Measurements from ENCODE around the gene MYO1B.
A peak's percentile ranks its signal among the peaks of the same experiment; 100 is the strongest.

MYO1B gene

DNA sequence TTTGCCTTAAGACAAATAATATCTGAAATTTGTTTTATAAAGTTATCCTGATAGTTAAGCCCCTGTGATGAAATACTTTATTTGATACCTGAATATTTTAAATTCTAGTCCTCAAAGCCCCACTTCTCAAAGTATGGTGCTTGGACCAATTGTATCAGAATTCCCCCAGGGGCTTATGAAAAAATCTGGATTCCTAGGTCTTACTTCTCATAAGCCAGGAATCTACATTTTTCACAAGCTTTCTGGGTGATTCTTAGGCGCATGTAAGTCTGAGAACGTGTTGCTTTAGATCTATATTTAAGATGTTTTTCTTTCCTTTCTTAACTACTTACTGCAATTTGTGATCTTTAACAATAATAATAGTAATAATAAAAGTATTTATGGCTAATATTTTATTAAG lies 53.1 kb downstream of the MYO1B start:
- DNase-seq (ENCODE audit: low read depth in 2 of 2) = no peak

- no peak for DNase-seq (ENCODE audit: low read depth in 2 of 2)
Measured at GRCh38 chr2:191299010-191299409, 53.8 kb downstream of the MYO1B start.

- DNase-seq (ENCODE audit: low read depth in 2 of 2) = no peak
Measured at GRCh38 chr2:191299866-191300265, 54.7 kb downstream of the MYO1B start.

GRCh38 chr2:191301971-191302370 lies 56.8 kb downstream of the MYO1B start:
- DNase-seq (ENCODE audit: low read depth in 2 of 2) = no peak

DNA sequence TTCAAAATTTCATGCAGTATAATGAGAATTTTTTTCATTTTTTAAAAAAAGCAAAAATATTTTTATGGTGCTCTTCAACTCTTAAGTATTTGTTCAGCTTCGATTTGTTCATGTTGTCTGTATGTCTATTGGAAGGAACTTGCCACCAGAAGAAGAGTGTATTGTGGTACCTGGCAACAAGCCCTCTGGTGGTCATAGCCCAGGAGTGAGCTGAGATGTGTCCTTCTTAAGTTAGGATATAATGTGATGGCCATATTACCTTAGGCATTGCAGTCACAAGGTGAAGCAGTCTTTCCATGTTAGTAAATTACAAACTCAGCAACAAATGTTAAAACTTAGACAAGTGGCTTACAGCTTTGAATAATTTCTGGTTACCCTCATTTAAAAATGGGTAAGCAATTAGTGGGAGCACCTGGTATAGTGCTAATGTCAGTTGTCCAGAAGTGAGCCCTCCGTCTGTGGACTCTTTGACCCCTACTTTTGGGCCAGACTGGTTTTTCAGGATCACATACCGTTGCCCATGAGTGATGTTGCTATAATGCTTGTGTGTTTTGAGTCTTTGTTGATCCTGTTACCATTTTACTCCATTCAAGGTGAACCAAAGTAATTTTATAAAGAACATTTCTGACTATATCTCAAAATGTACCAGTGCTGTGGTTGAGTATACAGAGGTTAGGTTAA lies 57.4 kb downstream of the MYO1B start:
- DNase-seq (ENCODE audit: low read depth in 2 of 2) = peak; percentile 3

- no peak for DNase-seq (ENCODE audit: low read depth in 2 of 2)
Measured at GRCh38 chr2:191303140-191304005, 58.2 kb downstream of the MYO1B start.

GRCh38 chr2:191304939-191305875 lies 60.0 kb downstream of the MYO1B start:
- no peak for DNase-seq (ENCODE audit: low read depth in 2 of 2)

GRCh38 chr2:191308026-191308425 lies 62.8 kb downstream of the MYO1B start:
- no peak for DNase-seq (ENCODE audit: low read depth in 2 of 2)

- DNase-seq (ENCODE audit: low read depth in 2 of 2) = no peak
Measured at GRCh38 chr2:191311156-191311555, 66.0 kb downstream of the MYO1B start.

DNA sequence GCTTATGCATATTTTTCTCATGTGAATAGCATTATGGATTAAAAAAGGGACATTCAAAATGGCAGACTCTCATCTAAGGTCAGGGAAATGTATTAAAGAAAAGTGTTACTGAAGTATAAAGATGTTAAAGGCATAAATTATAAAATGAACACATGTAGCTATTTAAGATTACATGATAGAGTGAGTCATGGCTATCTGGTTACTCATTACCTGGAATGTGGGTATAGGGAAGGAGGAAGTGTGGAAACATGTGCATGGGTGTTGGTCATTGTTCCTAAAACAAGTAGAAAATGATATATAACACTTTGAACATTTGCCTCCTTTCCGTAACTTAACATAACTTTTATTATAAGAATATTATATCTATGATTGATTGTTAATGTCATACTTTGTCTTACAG lies 66.4 kb downstream of the MYO1B start:
- no peak for DNase-seq (ENCODE audit: low read depth in 2 of 2)

DNA sequence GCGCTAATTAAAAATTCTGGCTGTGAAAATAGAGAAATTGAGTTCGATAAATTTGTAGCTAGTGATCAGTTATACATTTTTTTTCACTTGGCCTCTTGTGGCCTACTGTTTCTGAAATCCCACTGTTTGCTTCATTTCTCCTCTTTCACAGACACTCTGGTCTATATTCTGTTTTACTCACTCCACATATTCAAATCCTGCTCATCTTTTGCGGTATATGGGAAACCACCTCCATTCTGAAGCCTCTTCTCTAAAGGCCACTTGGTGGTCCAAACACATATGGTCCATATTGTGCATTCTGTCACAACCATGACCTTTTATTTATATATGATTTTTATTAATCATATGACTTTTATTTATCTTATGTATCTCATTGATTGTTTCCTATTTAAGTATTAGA lies 67.0 kb downstream of the MYO1B start:
- DNase-seq (ENCODE audit: low read depth in 2 of 2) = no peak

DNA sequence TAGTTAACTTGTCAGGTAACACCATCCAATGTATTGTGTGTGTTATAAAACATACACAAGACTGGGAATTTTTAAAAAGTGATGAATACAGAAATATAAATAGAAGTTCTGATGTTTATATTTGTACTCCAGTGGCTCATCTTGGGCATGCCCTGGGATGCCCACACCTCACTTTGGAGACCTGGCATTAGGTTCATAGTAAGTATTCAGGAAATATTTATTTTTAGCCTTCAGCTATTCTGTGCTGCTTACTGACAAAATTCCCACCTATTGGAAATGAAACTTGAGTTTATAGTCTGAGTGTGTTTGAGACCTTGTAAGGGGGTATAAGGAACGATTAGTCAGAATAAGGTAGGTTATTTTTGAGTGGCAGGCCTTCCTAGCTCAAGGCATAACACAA lies 67.5 kb downstream of the MYO1B start:
- DNase-seq (ENCODE audit: low read depth in 2 of 2) = no peak

DNA sequence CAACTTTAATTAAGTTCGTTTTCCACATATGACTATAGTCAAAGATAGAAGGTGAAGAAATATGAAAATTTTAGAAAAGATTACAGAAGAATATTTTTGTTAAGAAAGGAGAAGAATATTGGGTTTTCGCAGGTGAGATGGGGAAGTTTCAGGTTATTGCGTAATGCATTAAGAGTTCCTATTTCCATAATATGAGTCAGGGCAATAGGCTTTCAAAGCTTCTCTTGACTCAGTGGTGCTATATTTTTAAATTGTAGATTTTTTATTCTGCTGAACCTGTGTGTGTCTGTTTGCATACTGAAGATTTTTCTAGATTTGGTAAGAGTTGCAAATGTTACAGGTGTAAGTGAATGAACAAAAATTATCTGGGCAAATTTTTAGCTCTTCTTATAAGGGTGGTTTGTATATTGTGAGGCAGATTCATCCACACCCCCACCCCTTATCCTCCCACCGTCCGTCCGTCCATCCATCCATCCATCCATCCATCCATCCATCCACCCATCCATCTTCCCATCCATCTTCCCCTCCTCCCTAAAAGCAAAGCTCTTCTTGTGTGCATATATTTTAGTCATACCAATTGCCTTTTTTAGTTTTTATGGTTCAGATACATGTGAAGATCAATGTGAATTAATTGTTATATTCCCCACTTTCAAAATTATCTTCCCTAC lies 69.6 kb downstream of the MYO1B start:
- DNase-seq (ENCODE audit: low read depth in 2 of 2) = no peak

DNA sequence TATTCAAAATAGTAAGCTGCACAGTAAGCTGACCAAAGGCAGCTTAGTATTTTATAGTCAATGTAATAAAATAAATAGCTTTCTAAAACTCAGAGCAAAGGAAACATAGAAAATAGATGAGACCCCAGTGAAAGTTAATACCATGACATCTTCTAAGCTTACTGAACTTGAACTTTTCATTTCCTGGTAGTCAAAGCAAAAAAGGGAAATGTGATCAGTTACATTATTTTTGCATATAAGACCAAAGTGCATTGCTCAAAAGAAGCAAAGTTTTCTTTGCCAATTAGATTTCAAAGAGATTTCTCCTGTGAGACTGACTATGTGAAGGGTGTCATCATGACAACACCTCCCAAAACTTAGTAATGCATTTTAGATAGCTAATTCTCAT lies 70.2 kb downstream of the MYO1B start:
- no peak for DNase-seq (ENCODE audit: low read depth in 2 of 2)

- DNase-seq (ENCODE audit: low read depth in 2 of 2) = no peak
Measured at GRCh38 chr2:191316246-191316994, 71.2 kb downstream of the MYO1B start.

DNA sequence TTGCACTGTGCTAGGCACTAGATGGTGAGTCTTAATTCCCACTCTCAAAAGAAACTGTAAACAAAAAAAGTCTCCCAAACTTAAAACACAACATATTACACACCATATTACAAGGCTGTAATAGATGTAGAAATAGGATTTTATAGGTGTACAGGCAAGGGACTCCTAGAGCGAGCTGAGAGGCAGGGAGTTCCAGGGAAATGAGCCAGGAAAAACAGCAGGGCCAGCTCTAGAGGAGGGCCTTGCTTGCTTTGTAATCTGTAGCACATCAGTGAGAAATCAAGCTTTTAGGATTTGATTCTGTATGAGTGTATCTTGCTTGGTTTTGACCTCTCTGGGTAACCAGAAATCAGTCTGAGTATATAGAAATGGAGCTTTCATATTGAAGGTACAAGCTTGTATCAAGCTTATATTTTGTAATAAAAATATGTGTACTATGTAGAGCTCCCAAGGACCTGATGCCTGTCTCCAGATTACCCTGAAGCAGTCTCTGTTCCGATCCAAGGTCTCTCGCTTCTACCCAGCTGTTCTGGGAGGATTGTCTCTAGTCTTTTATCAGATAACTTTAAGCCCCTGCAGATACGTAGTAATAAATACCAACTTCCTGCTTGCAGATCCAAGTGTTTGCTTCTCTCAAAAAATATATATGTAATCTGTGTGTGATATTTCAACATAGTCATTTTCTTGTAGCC lies 73.0 kb downstream of the MYO1B start:
- no peak for DNase-seq (ENCODE audit: low read depth in 2 of 2)

DNA sequence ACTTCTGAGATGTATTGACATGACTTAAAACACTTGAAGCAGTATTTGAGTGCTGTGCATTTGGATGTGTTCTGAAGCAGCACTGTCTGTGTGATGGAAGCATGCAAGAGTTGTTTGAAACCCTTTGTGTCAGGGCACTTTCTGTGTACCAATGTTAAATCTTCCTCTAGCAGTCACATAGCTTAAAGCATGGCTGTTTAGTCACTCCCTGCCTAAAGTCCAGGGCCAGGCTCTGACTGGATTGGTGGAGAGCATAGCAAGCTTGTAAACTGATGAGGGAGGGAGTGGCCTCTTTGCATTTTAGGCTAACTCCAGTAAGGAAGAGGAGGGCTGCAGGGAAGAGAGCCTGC lies 73.5 kb downstream of the MYO1B start:
- no peak for DNase-seq (ENCODE audit: low read depth in 2 of 2)

- no peak for DNase-seq (ENCODE audit: low read depth in 2 of 2)
Measured at GRCh38 chr2:191319186-191319585, 74.0 kb downstream of the MYO1B start.

GRCh38 chr2:191320881-191321280 lies 75.7 kb downstream of the MYO1B start:
- no peak for DNase-seq (ENCODE audit: low read depth in 2 of 2)

- no peak for DNase-seq (ENCODE audit: low read depth in 2 of 2)
Measured at GRCh38 chr2:191321861-191322662, 76.9 kb downstream of the MYO1B start.
